NCI-H748 (cell line): ENCODE results near the gene INPP5A.
"Not testable (repeated sequence)": the region's sequence is repeated elsewhere in the genome, so short reads cannot be mapped to it uniquely, and the experiment has no call there.

ENCODE experiments used
- DNase-seq: peaks from one replicate; lab custom pipeline; 2025; ENCODE audit not compliant: unreplicated experiment; lab: John Stamatoyannopoulos, UW

Gene INPP5A

DNA sequence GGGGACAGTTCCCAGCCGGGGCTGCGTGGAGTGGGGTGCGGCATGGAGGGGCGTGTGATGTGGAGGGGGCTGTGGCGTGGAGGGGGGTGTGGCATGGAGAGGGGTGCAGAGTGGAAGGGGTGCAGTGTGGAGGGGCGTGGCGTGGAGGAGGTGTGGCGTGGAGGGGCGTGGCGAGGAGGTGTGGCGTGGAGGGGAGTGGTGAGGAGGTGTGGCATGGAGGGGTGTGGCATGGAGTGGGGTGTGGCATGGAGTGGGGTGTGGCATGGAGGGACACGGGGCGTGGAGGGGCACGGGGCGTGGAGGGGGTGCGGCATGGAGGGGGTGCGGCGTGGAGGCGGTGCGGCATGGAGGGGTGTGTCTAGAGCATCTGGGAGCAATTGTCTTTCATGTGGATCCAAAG is 214.8 kb downstream of the INPP5A start:
- no peak for DNase-seq

DNA sequence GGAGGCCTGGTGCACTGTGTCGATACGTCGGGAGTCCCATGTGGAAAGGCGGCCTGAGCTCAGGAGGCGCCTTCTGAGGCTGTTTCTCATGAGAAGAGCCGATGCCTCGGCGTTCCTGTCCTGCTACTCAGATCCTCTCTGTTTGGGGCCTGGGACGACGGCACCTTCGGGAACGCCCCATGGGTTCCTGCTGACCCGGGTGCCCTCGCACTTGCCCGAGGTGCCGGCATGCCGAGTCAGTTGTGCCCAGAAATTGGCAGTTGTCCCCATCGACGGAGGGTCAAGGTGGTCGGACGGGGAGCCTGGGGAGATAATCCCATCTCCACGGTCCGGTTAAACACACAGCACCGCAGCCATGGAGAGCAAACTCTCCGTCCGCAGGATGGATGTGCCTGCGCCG is 215.4 kb downstream of the INPP5A start:
- DNase-seq: no peak

DNA sequence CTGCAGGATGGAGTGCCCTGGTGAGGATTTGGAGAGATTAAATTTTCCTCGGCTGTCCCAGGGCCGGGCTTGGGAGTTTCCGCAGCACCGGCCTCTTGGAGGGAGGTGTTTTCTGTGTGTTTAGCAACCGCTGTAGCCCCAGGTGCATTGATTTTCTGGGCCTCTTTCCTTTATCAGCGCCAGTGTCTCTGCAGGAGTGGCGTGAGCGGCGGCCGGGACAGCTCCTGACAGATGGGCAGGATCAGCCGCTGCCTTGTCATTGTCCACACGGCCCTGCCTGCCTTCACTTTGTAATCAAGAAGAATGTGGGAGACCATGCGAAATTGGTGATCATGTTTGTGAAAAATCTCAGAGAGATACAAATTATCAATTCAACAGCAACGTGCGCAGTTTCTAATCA is 216.0 kb downstream of the INPP5A start:
- no peak for DNase-seq

DNA sequence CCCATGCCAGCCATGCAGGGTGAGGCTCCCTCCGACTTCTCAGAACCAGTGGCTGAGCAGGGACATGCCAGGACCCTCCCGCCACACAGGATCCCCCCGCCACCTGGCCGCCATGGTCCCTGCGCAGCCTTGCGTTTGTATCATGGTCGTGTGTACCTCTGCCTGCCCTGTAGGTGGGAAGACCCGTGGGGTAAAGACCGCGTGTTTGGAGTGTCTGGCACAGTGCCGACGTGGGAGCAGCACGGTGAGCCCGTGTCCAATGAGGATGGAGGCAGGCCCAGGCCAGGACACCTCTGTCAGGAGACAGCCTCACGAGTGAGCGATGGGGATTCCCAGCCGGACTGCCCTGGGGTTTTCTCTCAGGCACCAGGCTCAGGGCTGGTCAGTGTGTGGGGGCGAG is 216.5 kb downstream of the INPP5A start:
- no peak for DNase-seq

DNA sequence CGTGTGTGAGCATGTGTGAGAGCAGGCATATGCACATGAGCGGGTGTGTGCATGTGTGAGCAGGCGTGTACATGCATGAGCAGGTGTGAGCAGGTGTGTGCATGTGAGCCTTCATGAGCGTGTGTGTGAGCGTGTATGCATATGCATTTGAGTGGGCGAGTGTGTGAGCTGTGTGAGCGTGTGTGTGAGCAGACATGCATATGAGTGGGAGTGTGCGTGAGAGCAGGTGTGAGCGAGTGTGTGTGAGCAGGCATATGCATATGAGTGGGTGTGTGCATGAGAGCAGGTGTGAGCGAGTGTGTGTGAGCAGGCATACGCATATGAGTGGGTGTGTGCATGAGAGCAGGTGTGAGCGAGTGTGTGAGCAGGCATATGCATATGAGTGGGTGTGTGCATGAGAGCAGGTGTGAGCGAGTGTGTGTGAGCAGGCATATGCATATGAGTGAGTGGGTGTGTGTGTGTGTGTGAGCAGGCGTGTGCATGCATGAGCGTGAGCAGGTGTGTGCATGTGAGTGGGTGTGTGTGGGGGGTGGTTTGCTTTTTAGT is 217.7 kb downstream of the INPP5A start:
- no peak for DNase-seq

DNA sequence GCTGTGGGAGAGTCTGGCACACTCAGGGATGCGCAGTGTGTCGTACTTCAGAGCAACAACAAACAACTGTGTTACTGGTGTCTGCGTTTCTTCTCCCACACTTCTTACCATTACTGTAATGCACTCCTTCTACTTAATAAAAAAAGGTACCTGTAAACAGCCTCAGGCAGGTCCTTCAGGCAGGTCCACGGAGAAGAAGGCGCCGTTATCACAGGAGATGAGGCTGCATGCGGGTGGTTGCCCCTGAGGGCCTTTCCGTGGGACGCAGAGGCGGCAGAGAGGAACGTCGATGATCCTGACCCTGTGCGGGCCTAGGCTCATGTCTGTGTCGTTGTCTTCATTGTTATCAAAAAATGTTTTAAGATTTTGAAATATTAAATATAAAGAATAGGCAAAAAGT is 219.0 kb downstream of the INPP5A start:
- DNase-seq: no peak

- no peak for DNase-seq
Measured at GRCh38 chr10:132757171-132757570, 219.6 kb downstream of the INPP5A start.

DNA sequence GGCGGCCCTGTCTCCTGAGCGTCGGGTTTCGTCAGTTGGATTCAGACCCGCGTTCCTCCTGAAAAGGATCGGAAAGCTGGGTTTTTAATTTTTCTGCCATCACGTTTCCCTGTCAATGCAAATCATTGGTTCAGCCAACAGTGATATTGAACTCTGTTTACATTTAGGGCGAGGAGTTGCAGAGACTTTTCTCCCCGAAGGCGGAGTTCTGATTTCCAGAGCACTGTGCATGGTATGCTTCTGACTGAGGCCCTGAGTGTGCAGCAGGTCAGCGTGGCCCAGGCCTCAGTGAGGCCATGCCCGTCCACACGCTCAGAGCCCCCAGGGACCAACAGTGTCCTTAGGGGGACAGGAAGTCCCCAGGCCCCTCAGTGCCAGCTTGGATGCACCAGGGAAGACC is 221.3 kb downstream of the INPP5A start:
- DNase-seq: no peak

DNA sequence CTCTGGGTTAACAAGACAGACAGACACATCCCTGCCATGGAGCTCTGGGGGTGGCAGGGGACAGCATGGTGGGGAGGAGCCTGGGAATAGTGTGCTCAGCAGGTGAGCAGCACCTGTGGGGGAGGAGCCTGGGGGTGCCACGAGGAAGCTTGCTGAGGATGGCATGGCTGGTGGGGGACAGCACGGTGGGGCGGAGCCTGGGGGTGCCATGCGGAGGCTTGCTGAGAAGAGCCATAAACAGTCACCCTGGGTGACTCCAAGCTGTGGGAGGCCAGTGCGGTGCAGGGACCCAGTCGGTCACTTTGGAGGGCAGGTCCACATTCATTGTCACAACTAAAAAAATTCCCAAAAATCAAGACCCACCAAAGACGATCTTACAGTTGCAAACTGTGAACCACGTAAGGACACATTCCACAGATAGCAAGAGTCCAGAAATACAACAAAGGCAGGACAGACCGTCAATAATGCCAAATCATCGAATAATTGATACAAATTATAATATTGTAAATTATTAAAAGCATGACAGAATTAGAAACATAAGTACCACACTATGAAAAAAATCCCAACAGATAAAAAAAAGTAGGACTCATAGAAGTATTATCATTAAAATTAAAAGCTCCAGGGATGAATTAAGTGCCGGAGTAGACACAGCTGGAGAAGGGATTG is 223.9 kb downstream of the INPP5A start:
- no peak for DNase-seq

DNA sequence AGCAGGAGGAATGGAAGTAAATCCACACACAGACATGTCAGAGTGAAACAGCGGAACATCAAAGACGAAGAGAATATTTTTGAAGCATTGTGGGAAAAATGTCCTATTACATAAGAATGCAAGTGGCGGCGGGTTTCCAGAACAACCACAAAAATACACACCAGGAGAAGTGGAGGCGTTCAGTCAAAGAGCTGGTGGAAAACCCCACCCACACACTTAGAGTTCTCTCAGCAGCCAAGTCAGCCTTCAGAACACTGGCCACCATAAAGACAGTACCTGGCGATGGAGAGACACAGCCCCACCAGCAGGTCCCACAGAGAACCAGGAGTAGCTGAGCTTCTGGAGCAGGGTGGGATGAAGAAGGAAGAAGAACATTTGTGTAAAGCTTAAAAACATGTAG is 224.7 kb downstream of the INPP5A start:
- no peak for DNase-seq

GRCh38 chr10:132763545-132763944 is 226.0 kb downstream of the INPP5A start:
- DNase-seq: no peak

- no peak for DNase-seq
Measured at GRCh38 chr10:132764108-132764507, 226.5 kb downstream of the INPP5A start.

DNA sequence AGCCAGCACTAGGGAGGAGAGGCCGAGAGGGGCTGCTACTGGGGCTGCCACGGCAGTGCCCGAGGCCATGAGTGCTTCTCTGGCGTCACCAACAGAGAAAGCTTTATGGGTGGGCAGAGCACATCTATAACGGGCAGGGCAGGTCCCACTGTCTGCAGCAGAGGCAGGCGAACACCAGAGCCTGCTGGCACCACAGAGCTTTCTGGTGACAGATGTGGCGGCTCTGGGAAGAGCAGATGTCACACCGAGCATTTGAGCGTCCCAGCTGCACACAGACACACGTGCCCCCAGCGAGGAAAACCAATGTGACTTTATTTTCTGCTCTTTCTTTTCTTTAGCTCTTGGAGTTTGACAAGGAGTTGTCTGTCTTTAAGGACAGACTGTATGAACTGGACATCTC is 227.8 kb downstream of the INPP5A start:
- no peak for DNase-seq

GRCh38 chr10:132766291-132766690 is 228.7 kb downstream of the INPP5A start:
- no peak for DNase-seq

GRCh38 chr10:132768346-132769248 is 231.0 kb downstream of the INPP5A start:
- DNase-seq: no peak

DNA sequence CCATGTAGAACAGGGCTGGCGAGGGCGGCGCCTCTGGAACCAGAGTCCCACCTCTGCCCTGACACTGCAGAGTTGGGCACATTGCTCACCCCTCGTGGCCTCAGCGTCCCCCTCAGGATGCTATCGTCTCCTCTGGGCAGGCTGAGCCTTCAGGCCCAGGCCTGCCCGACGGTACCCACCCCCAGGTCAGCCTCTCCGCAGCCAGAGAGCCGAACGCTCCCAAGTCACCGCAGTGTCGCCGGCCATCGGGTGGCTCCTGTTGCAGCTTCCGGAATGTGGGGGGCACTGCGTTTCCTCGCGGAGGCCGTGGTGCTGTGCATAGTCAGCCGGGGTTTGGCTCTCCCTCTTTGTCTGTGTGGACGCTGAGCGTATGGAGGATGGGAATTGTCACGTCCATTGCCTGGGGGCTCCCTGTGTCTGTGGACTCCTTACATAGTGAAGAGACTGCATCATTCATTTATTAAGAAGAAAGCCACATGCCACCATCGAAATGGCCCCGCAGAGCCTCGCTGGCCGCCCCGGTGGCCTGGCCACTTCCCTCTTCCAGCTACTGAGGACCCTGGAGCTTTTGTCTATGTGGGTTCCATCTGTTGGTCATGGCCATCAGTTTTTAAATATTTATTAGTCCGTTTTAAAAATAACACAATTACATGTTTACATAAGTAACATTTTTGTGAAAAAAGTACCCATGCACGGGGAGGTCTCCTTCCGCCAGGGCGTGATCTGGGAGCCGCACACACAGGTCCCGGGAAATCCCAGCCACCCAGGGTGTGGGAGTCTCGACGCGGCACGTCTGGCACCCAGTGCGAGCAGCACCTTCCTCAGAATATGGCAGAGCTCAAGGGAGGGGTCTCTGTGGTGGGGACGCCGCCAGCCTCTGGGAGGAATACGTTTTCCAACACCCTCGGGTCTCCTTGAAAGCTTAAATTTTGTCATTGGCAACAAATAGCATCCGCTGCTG is 232.8 kb downstream of the INPP5A start:
- DNase-seq: no peak

- not testable (repeated sequence) for DNase-seq
Measured at GRCh38 chr10:132772816-132773215, 235.2 kb downstream of the INPP5A start.

DNA sequence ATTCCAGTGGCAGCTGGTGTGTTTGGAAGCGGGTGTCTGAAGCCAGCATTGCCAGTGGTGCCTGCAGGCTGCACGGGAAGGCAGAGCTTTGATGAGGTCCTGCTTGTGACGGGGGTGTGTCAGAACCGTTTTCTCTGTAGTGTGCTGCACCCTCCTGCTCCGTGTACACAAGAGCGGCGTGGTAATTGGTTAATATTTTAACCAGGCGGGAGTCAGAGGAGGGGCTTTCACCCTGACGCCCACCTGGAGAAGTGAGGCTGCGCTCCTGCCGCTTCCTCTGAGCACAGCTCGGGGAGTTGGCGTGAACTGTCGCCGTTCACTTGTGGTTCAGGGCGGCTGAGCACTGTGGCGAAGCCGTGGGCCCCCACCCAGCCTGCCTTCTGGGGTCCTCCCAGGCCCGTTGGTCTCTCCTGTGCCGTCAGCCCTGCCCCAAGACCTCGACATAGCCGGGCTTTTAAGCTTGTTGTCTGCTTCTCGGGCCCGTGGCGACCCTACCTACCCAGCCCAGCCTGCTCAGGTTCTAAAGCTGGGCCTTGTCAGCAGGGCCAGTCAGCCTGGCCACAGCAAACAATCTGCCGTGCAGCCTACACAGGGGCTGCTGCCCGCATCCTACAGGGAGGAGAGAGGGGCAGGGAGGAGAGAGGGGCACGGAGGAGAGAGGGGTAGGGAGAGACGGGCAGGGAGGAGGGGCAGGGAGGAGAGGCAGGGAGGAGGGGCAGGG is 236.8 kb downstream of the INPP5A start:
- peak; percentile 66 for DNase-seq

DNA sequence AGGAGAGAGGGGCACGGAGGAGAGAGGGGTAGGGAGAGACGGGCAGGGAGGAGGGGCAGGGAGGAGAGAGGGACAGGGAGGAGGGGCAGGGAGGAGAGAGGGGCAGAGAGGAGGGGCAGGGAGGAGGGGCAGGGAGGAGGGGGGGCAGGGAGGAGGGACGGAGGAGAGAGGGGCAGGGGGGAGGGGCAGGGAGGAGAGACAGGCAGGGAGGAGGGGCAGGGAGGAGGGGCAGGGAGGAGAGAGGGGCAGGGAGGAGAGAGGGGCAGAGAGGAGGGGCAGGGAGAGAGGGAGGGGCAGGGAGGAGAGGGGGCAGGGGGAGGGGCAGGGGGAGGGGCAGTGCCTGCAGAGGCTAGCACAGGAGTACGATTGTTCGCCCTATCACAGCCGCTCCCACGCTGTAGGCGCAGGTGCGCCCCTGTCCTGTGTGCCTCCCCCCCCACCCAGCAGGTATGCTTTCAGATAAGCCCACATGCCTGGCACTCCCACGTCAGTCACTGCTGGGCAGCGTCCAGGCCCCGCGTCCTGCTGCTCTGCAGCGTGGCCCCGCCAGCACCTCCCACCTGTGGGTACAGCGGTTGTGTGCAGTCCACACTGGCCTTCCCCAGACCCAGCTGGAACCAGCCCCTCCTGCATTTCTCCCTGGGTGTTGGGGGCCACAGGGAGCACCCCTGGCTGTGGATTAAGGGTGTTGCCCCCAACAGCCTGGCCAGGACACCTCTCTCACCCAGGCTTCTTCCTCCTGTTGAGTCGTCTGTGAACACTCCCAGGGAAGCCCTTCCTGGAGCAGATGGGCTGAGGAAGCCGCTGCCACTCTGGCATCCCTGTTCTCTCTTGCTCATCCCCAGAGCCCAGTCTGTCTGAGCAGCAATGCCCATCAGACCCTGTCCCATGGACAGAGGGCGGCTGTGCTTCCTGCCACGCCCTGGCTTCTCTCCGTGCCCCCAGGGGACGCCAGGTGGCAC is 237.6 kb downstream of the INPP5A start:
- peak; percentile 82 for DNase-seq
